Mesendoderm (in vitro differentiated cells): ENCODE data around the gene RC3H2. TPM values are rescaled to one million over a fixed set of nuclear protein-coding genes. Genes with fewer than 3 reads are reported as not detected.

ENCODE experiments used
- DNase-seq: peaks from one replicate; pipeline ENCODE4 v3.0.0; 2013
- H2AK5ac ChIP-seq: 2 replicates; pipeline ENCODE4 v1.6.1; 2013; ENCODE audit warnings: low read length, inconsistent platforms
- H2BK120ac ChIP-seq: 2 replicates; pipeline ENCODE4 v1.6.1; 2013; ENCODE audit warnings: low read depth, mild to moderate bottlenecking, low read length, moderate library complexity, mixed read lengths
- H2BK15ac ChIP-seq: replicated peaks from 2 replicates; pipeline ENCODE4 v1.6.1; 2013; ENCODE audit warnings: low read depth, mild to moderate bottlenecking, moderate library complexity
- H2BK5ac ChIP-seq: 2 replicates; pipeline ENCODE4 v1.6.1; 2013; ENCODE audit warnings: low read length, inconsistent platforms
- H3K18ac ChIP-seq: 2 replicates; pipeline ENCODE4 v1.6.1; 2013; ENCODE audit warnings: mild to moderate bottlenecking, low read length, mixed read lengths
- H3K23ac ChIP-seq: one replicate; pipeline ENCODE4 v1.6.1; 2013; ENCODE audit warnings: low read length
- H3K27ac ChIP-seq: 2 replicates; pipeline ENCODE4 v1.5.1; 2013; ENCODE audit warnings: low read depth, mild to moderate bottlenecking, inconsistent platforms, low read length, moderate library complexity
- H3K27me3 ChIP-seq: 2 replicates; pipeline ENCODE4 v1.6.1; 2013; ENCODE audit warnings: low read length, control low read depth, mild to moderate bottlenecking, inconsistent platforms; ENCODE audit not compliant: insufficient read depth, poor library complexity
- H3K36me3 ChIP-seq: 2 replicates; pipeline ENCODE4 v1.6.1; 2013; ENCODE audit warnings: low read length, inconsistent platforms; ENCODE audit not compliant: control insufficient read depth, insufficient read depth
- H3K4ac ChIP-seq: one replicate; pipeline ENCODE4 v1.6.1; 2013; ENCODE audit warnings: low read depth, mild to moderate bottlenecking, low read length, moderate library complexity
- H3K4me1 ChIP-seq: 2 replicates; pipeline ENCODE4 v1.6.1; 2013; ENCODE audit warnings: low read depth, low read length, inconsistent platforms; ENCODE audit not compliant: control insufficient read depth
- H3K4me2 ChIP-seq: 2 replicates; pipeline ENCODE4 v1.6.1; 2013; ENCODE audit warnings: low read length
- H3K4me3 ChIP-seq: 2 replicates; pipeline ENCODE4 v1.5.1; 2013; ENCODE audit warnings: mild to moderate bottlenecking, low read length
- H3K56ac ChIP-seq: one replicate; pipeline ENCODE4 v1.6.1; 2013; ENCODE audit warnings: low read length
- H3K79me1 ChIP-seq: 2 replicates; pipeline ENCODE4 v1.6.1; 2013; ENCODE audit warnings: low read length, inconsistent platforms
- H3K79me2 ChIP-seq: 2 replicates; pipeline ENCODE4 v1.6.1; 2013; ENCODE audit warnings: mild to moderate bottlenecking, low read length; ENCODE audit not compliant: control insufficient read depth, insufficient read depth
- H3K9ac ChIP-seq: 2 replicates; pipeline ENCODE4 v1.6.1; 2013; ENCODE audit warnings: low read length, inconsistent platforms
- H4K5ac ChIP-seq: one replicate; pipeline ENCODE4 v1.6.1; 2013; ENCODE audit warnings: low read length
- H4K8ac ChIP-seq: one replicate; pipeline ENCODE4 v1.6.1; 2013; ENCODE audit warnings: low read depth, mild to moderate bottlenecking, control low read depth, low read length, moderate library complexity
- WGBS: extraction: QIAGEN DNeasy Blood & Tissue Kit; methylation state at CpG from one replicate; pipeline ENCODE4 v1.1.7; 2013; ENCODE audit warnings: low lambda C conversion rate, missing lambda C conversion rate; ENCODE audit not compliant: insufficient coverage; ENCODE audit errors: extremely low coverage; 5-methylcytosine and 5-hydroxymethylcytosine counted together
- polyA plus RNA-seq, 2 experiments: library from polyadenylated mRNA; stranded (reverse); fragments of 200-250 nt; gene quantifications; one replicate each; pipeline ENCODE4 v1.2.3, GENCODE V29; 2013

RC3H2 gene, protein sequence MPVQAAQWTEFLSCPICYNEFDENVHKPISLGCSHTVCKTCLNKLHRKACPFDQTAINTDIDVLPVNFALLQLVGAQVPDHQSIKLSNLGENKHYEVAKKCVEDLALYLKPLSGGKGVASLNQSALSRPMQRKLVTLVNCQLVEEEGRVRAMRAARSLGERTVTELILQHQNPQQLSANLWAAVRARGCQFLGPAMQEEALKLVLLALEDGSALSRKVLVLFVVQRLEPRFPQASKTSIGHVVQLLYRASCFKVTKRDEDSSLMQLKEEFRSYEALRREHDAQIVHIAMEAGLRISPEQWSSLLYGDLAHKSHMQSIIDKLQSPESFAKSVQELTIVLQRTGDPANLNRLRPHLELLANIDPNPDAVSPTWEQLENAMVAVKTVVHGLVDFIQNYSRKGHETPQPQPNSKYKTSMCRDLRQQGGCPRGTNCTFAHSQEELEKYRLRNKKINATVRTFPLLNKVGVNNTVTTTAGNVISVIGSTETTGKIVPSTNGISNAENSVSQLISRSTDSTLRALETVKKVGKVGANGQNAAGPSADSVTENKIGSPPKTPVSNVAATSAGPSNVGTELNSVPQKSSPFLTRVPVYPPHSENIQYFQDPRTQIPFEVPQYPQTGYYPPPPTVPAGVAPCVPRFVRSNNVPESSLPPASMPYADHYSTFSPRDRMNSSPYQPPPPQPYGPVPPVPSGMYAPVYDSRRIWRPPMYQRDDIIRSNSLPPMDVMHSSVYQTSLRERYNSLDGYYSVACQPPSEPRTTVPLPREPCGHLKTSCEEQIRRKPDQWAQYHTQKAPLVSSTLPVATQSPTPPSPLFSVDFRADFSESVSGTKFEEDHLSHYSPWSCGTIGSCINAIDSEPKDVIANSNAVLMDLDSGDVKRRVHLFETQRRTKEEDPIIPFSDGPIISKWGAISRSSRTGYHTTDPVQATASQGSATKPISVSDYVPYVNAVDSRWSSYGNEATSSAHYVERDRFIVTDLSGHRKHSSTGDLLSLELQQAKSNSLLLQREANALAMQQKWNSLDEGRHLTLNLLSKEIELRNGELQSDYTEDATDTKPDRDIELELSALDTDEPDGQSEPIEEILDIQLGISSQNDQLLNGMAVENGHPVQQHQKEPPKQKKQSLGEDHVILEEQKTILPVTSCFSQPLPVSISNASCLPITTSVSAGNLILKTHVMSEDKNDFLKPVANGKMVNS
- polyA plus RNA-seq (2013, experiment 1 of 2) = 28.3 TPM
- polyA plus RNA-seq (2013, experiment 2 of 2) = 29.4 TPM

DNA sequence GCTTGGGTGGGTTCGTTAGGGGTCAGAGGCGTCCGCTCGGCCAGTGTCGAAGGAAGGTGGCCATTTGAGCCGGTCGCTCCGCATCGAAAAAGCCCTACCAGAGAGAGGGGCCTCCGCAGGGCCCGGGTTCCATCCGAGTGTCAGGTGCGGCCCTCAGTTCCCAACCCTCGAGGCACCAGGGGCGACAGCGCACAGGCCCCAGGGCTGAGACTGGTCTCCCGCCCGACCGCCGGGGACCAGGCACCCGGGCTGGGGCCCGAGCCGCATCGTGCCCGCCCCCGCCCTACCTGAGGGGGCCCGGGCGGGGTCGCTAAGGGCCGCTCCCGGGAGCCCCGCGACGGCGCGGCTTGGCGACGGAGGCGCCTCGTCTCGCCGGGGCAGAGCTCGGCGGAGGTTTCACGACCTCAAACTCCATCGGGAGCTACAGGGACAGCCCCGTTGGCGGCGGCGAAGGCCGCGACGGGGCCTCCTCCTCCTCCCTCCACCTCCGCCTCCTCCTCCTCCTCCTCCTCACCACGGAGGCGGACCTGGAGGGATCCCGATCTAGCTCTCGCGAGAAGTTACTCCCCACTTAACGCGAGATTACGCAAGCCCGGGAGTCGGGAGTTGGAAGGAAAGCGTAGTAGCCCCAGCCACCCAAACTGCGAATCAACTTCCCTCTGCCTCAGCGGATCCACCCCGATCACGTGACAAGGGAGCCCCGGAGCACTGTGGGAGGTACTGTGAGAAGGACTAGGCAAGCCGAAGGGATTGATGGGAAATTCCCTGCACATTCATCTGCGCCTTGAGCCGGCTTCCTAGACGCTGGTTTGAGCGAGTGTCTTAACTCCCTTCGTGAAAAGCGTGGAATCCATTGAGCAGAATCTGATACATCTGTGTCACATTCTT, at the start of gene RC3H2:
TSS of gene RC3H2 (minus strand) at position 537 of the 888 bp plus-strand sequence. CDS start 7,850 bp downstream, outside the sequence.
- peak within 1 kb of the TSS; percentile 96 for H3K9ac ChIP-seq
- H3K4ac ChIP-seq = peak within 1 kb of the TSS; percentile 82
- whole genome bisulfite sequencing = no CpG with 5 or more reads among the region's 77 CpGs
- H3K36me3 ChIP-seq = no peaks in the 10 kb centered on the region
- H3K27ac ChIP-seq = peak within 1 kb of the TSS; percentile 94
- DNase-seq = peak; percentile 100
- no peak within 1 kb of the TSS for H2AK5ac ChIP-seq
- peak within 1 kb of the TSS; percentile 93 for H3K18ac ChIP-seq
- peak within 1 kb of the TSS; percentile 91 for H3K4me3 ChIP-seq
- H3K23ac ChIP-seq = no peak within 1 kb of the TSS
- no peak within 1 kb of the TSS for H2BK120ac ChIP-seq
- H2BK5ac ChIP-seq = peak within 1 kb of the TSS; percentile 51
- H3K56ac ChIP-seq = peak within 1 kb of the TSS; percentile 96
- no peaks in the 10 kb centered on the region for H3K79me1 ChIP-seq
- H3K79me2 ChIP-seq = peaks cover 21% of the 10 kb centered on the region
- no peaks in the 10 kb centered on the region for H3K27me3 ChIP-seq
- no peaks in the 10 kb centered on the region for H3K4me1 ChIP-seq
- H4K8ac ChIP-seq = peak within 1 kb of the TSS; percentile 84
- H3K4me2 ChIP-seq = peak within 1 kb of the TSS; percentile 39
- peak within 1 kb of the TSS; percentile 85 for H4K5ac ChIP-seq
- H2BK15ac ChIP-seq = no peak within 1 kb of the TSS

GRCh38 chr9:122954253-122954691, 49.1 kb upstream of the RC3H2 start:
- no peak overlapping the region for H4K8ac ChIP-seq
- H3K36me3 ChIP-seq = no peaks in the 10 kb centered on the region
- no peak overlapping the region for H2BK5ac ChIP-seq
- H2BK15ac ChIP-seq = no peak overlapping the region
- no peak overlapping the region for H3K27ac ChIP-seq
- no peaks in the 10 kb centered on the region for H3K4me1 ChIP-seq
- H3K9ac ChIP-seq = no peak overlapping the region
- no peak overlapping the region for H3K23ac ChIP-seq
- H2AK5ac ChIP-seq = no peak overlapping the region
- H3K18ac ChIP-seq = no peak overlapping the region
- no peak overlapping the region for H4K5ac ChIP-seq
- no peak overlapping the region for H3K4ac ChIP-seq
- H3K27me3 ChIP-seq = no peaks in the 10 kb centered on the region
- DNase-seq = no peak
- peaks cover 3% of the 10 kb centered on the region for H3K79me1 ChIP-seq
- H3K79me2 ChIP-seq = peaks cover 25% of the 10 kb centered on the region
- no peak overlapping the region for H2BK120ac ChIP-seq
- no peak overlapping the region for H3K4me3 ChIP-seq
- H3K56ac ChIP-seq = no peak overlapping the region
- no peak overlapping the region for H3K4me2 ChIP-seq

DNA sequence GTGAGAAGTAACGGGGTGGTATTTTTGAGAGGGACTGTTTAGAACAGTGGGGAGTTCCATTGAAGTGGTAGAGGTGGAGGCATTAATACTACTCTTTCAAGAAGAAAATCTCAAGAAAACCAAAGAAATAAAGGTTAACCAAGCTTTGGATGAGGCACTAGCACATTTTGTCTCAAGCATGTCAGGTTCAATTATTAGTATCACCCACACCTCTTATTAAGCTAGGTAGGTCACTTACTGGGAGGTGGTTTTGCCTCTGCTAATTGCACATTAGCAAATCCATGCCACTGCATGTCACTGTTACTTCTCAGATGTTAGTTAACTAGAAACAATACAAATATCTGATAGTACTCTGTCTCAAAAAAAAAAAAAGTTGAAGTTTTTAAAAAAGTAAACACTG, 45.9 kb upstream of the RC3H2 start:
- Histone ChIP-seq H3K27me3 (no peaks in the 10 kb centered on the region), H3K23ac (no peak overlapping the region), H3K36me3 (no peaks in the 10 kb centered on the region), H3K79me1 (peaks cover 5% of the 10 kb centered on the region), H3K4me1 (no peaks in the 10 kb centered on the region), H3K4me3 (no peak overlapping the region), H4K5ac (no peak overlapping the region), H3K18ac (no peak overlapping the region), H3K4ac (no peak overlapping the region), H2BK5ac (no peak overlapping the region), H2BK120ac (no peak overlapping the region), H3K56ac (no peak overlapping the region), H3K4me2 (no peak overlapping the region), H4K8ac (no peak overlapping the region), H3K79me2 (peaks cover 43% of the 10 kb centered on the region), H3K9ac (no peak overlapping the region), H3K27ac (no peak overlapping the region), H2AK5ac (no peak overlapping the region), H2BK15ac (no peak overlapping the region)
- DNase-seq = no peak
- 100% methylated on average over 1 of the region's 1 CpG for WGBS

DNA sequence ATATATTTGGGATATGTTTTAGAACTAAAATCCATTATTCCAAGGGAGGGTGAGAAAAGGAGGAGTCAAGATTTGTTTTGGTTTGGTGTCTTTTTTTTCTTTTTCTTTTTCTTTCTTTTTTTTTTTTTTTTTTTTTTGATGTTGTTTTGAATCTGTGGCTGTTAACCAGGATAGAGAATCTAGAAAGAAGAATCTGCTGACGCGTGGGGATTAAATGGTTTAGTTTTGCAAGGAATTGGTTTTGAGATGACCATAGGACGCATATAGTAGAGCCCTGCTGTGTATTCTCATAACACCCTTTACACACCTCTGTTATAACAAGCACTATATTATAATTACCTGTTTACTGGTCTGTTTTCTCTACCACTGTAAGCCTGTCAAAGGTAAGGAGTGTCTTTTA, 45.1 kb upstream of the RC3H2 start:
- H3K4me1 ChIP-seq = no peaks in the 10 kb centered on the region
- H3K79me1 ChIP-seq = peaks cover 5% of the 10 kb centered on the region
- H2BK15ac ChIP-seq = no peak overlapping the region
- no peak overlapping the region for H2BK120ac ChIP-seq
- no peak overlapping the region for H3K56ac ChIP-seq
- H3K27me3 ChIP-seq = no peaks in the 10 kb centered on the region
- H3K27ac ChIP-seq = no peak overlapping the region
- H3K4me2 ChIP-seq = no peak overlapping the region
- H3K18ac ChIP-seq = no peak overlapping the region
- H3K9ac ChIP-seq = no peak overlapping the region
- no CpG with 5 or more reads among the region's 3 CpGs for WGBS
- no peak overlapping the region for H2AK5ac ChIP-seq
- H4K5ac ChIP-seq = no peak overlapping the region
- DNase-seq = no peak
- H3K79me2 ChIP-seq = peaks cover 45% of the 10 kb centered on the region
- H3K4me3 ChIP-seq = no peak overlapping the region
- no peak overlapping the region for H3K23ac ChIP-seq
- no peak overlapping the region for H4K8ac ChIP-seq
- H3K36me3 ChIP-seq = no peaks in the 10 kb centered on the region
- H2BK5ac ChIP-seq = no peak overlapping the region
- no peak overlapping the region for H3K4ac ChIP-seq

GRCh38 chr9:122949696-122950095, 44.5 kb upstream of the RC3H2 start:
- H3K18ac ChIP-seq = no peak overlapping the region
- no peak overlapping the region for H3K4me3 ChIP-seq
- H2BK120ac ChIP-seq = no peak overlapping the region
- H3K27ac ChIP-seq = no peak overlapping the region
- no peak overlapping the region for H3K4me2 ChIP-seq
- no peak overlapping the region for H2BK15ac ChIP-seq
- no peak for DNase-seq
- H3K4me1 ChIP-seq = no peaks in the 10 kb centered on the region
- H3K36me3 ChIP-seq = no peaks in the 10 kb centered on the region
- peaks cover 48% of the 10 kb centered on the region for H3K79me2 ChIP-seq
- peaks cover 3% of the 10 kb centered on the region for H3K79me1 ChIP-seq
- H4K5ac ChIP-seq = no peak overlapping the region
- H3K9ac ChIP-seq = no peak overlapping the region
- H3K27me3 ChIP-seq = no peaks in the 10 kb centered on the region
- no peak overlapping the region for H3K4ac ChIP-seq
- H3K56ac ChIP-seq = no peak overlapping the region
- H3K23ac ChIP-seq = no peak overlapping the region
- WGBS = no CpG with 5 or more reads among the region's 1 CpG
- H4K8ac ChIP-seq = no peak overlapping the region
- no peak overlapping the region for H2BK5ac ChIP-seq
- no peak overlapping the region for H2AK5ac ChIP-seq
